Activated naive CD8-positive, alpha-beta T cell treated with anti-CD3 and anti-CD28 coated beads for 36 hours (primary cell): ENCODE data around the gene TCIRG1. TPM values are rescaled to one million over a fixed set of nuclear protein-coding genes. Genes with fewer than 3 reads are reported as not detected.

Experiments used
- DNase-seq: peaks from one replicate; pipeline ENCODE4 v3.0.0; 2021
- H3K27ac Mint-ChIP-seq: one replicate; pipeline ENCODE4 v1.8.0; 2022; ENCODE audit warnings: mild to moderate bottlenecking, moderate library complexity, mixed read lengths
- H3K27me3 Mint-ChIP-seq: one replicate; pipeline ENCODE4 v1.8.0; 2022; ENCODE audit warnings: mild to moderate bottlenecking, mixed read lengths
- H3K36me3 Mint-ChIP-seq: one replicate; pipeline ENCODE4 v1.8.0; 2021; ENCODE audit warnings: mild to moderate bottlenecking, mixed read lengths
- H3K4me1 Mint-ChIP-seq: one replicate; pipeline ENCODE4 v1.8.0; 2021; ENCODE audit warnings: mixed read lengths
- H3K4me3 Mint-ChIP-seq: one replicate; pipeline ENCODE4 v1.8.0; 2022; ENCODE audit warnings: mild to moderate bottlenecking, moderate library complexity, mixed read lengths
- H3K9me3 Mint-ChIP-seq: one replicate; pipeline ENCODE4 v1.8.0; 2022; ENCODE audit warnings: mixed read lengths
- total RNA-seq, 2 experiments: library from RNA; stranded (reverse); gene quantifications; one replicate each; pipeline ENCODE4 v1.2.3, GENCODE V29; 2021

The TCIRG1 gene
- total RNA-seq, 2 experiments from 2014 or later = 108 to 113 TPM

GRCh38 chr11:68065841-68066240, 27.0 kb downstream of the TCIRG1 start:
- no peak for DNase-seq
- Mint-ChIP-seq H3K4me1 (no peaks in the 10 kb centered on the region), H3K27ac (no peak overlapping the region), H3K9me3 (no peaks in the 10 kb centered on the region), H3K27me3 (no peaks in the 10 kb centered on the region), H3K4me3 (no peak overlapping the region), H3K36me3 (peaks cover 11% of the 10 kb centered on the region)

- no peak overlapping the region for H3K4me3 Mint-ChIP-seq
- H3K27me3 Mint-ChIP-seq = no peaks in the 10 kb centered on the region
- DNase-seq = no peak
- H3K36me3 Mint-ChIP-seq = peaks cover 9% of the 10 kb centered on the region
- H3K27ac Mint-ChIP-seq = no peak overlapping the region
- no peaks in the 10 kb centered on the region for H3K4me1 Mint-ChIP-seq
- H3K9me3 Mint-ChIP-seq = no peaks in the 10 kb centered on the region
Observed at GRCh38 chr11:68066742-68067141, 27.9 kb downstream of the TCIRG1 start.

GRCh38 chr11:68067991-68068390, 29.2 kb downstream of the TCIRG1 start:
- no peak for DNase-seq
- no peaks in the 10 kb centered on the region for H3K9me3 Mint-ChIP-seq
- no peaks in the 10 kb centered on the region for H3K27me3 Mint-ChIP-seq
- H3K4me3 Mint-ChIP-seq = no peak overlapping the region
- peaks cover 9% of the 10 kb centered on the region for H3K36me3 Mint-ChIP-seq
- H3K27ac Mint-ChIP-seq = no peak overlapping the region
- H3K4me1 Mint-ChIP-seq = no peaks in the 10 kb centered on the region

GRCh38 chr11:68071281-68072048, 32.6 kb downstream of the TCIRG1 start:
- peaks cover 4% of the 10 kb centered on the region for H3K36me3 Mint-ChIP-seq
- no peak overlapping the region for H3K4me3 Mint-ChIP-seq
- no peaks in the 10 kb centered on the region for H3K4me1 Mint-ChIP-seq
- no peak for DNase-seq
- no peak overlapping the region for H3K27ac Mint-ChIP-seq
- no peaks in the 10 kb centered on the region for H3K27me3 Mint-ChIP-seq
- no peaks in the 10 kb centered on the region for H3K9me3 Mint-ChIP-seq

- H3K9me3 Mint-ChIP-seq = no peaks in the 10 kb centered on the region
- no peaks in the 10 kb centered on the region for H3K4me1 Mint-ChIP-seq
- H3K27ac Mint-ChIP-seq = no peak overlapping the region
- no peak overlapping the region for H3K4me3 Mint-ChIP-seq
- no peaks in the 10 kb centered on the region for H3K36me3 Mint-ChIP-seq
- DNase-seq = no peak
- H3K27me3 Mint-ChIP-seq = no peaks in the 10 kb centered on the region
Observed at GRCh38 chr11:68074584-68075352, 35.9 kb downstream of the TCIRG1 start.

GRCh38 chr11:68076371-68077042, 37.7 kb downstream of the TCIRG1 start:
- no peaks in the 10 kb centered on the region for H3K36me3 Mint-ChIP-seq
- no peak overlapping the region for H3K4me3 Mint-ChIP-seq
- H3K9me3 Mint-ChIP-seq = no peaks in the 10 kb centered on the region
- no peak for DNase-seq
- H3K4me1 Mint-ChIP-seq = no peaks in the 10 kb centered on the region
- H3K27ac Mint-ChIP-seq = no peak overlapping the region
- no peaks in the 10 kb centered on the region for H3K27me3 Mint-ChIP-seq

GRCh38 chr11:68077617-68078582, 39.1 kb downstream of the TCIRG1 start:
- no peak for DNase-seq
- Mint-ChIP-seq H3K9me3 (no peaks in the 10 kb centered on the region), H3K4me1 (no peaks in the 10 kb centered on the region), H3K27ac (peak overlapping the region; percentile 13), H3K27me3 (no peaks in the 10 kb centered on the region), H3K36me3 (no peaks in the 10 kb centered on the region), H3K4me3 (no peak overlapping the region)

GRCh38 chr11:68080860-68081259, 42.0 kb downstream of the TCIRG1 start:
- Mint-ChIP-seq H3K4me1 (no peaks in the 10 kb centered on the region), H3K27me3 (no peaks in the 10 kb centered on the region), H3K9me3 (no peaks in the 10 kb centered on the region), H3K36me3 (no peaks in the 10 kb centered on the region), H3K4me3 (no peak overlapping the region), H3K27ac (no peak overlapping the region)
- no peak for DNase-seq

- Mint-ChIP-seq H3K27ac (no peak overlapping the region), H3K36me3 (no peaks in the 10 kb centered on the region), H3K27me3 (no peaks in the 10 kb centered on the region), H3K4me3 (no peak overlapping the region), H3K9me3 (no peaks in the 10 kb centered on the region), H3K4me1 (no peaks in the 10 kb centered on the region)
- no peak for DNase-seq
Observed at GRCh38 chr11:68081691-68082090, 42.9 kb downstream of the TCIRG1 start.

- Mint-ChIP-seq H3K4me1 (no peaks in the 10 kb centered on the region), H3K9me3 (no peaks in the 10 kb centered on the region), H3K4me3 (no peak overlapping the region), H3K27me3 (no peaks in the 10 kb centered on the region), H3K27ac (no peak overlapping the region), H3K36me3 (no peaks in the 10 kb centered on the region)
- no peak for DNase-seq
Observed at GRCh38 chr11:68082481-68082880, 43.7 kb downstream of the TCIRG1 start.

GRCh38 chr11:68083517-68083916, 44.7 kb downstream of the TCIRG1 start:
- H3K36me3 Mint-ChIP-seq = no peaks in the 10 kb centered on the region
- H3K27me3 Mint-ChIP-seq = no peaks in the 10 kb centered on the region
- no peak overlapping the region for H3K27ac Mint-ChIP-seq
- H3K4me3 Mint-ChIP-seq = no peak overlapping the region
- no peaks in the 10 kb centered on the region for H3K4me1 Mint-ChIP-seq
- no peak for DNase-seq
- no peaks in the 10 kb centered on the region for H3K9me3 Mint-ChIP-seq

- no peak for DNase-seq
- H3K4me1 Mint-ChIP-seq = peaks cover 7% of the 10 kb centered on the region
- H3K27ac Mint-ChIP-seq = no peak overlapping the region
- no peak overlapping the region for H3K4me3 Mint-ChIP-seq
- H3K36me3 Mint-ChIP-seq = no peaks in the 10 kb centered on the region
- H3K9me3 Mint-ChIP-seq = no peaks in the 10 kb centered on the region
- no peaks in the 10 kb centered on the region for H3K27me3 Mint-ChIP-seq
Observed at GRCh38 chr11:68089679-68090078, 50.9 kb downstream of the TCIRG1 start.

- no peak for DNase-seq
- no peak overlapping the region for H3K27ac Mint-ChIP-seq
- H3K27me3 Mint-ChIP-seq = no peaks in the 10 kb centered on the region
- H3K4me3 Mint-ChIP-seq = no peak overlapping the region
- H3K9me3 Mint-ChIP-seq = no peaks in the 10 kb centered on the region
- peaks cover 7% of the 10 kb centered on the region for H3K4me1 Mint-ChIP-seq
- H3K36me3 Mint-ChIP-seq = no peaks in the 10 kb centered on the region
Observed at GRCh38 chr11:68090287-68090686, 51.5 kb downstream of the TCIRG1 start.

GRCh38 chr11:68090706-68091105, 51.9 kb downstream of the TCIRG1 start:
- no peak overlapping the region for H3K4me3 Mint-ChIP-seq
- peaks cover 7% of the 10 kb centered on the region for H3K4me1 Mint-ChIP-seq
- no peaks in the 10 kb centered on the region for H3K36me3 Mint-ChIP-seq
- no peaks in the 10 kb centered on the region for H3K27me3 Mint-ChIP-seq
- no peak for DNase-seq
- H3K27ac Mint-ChIP-seq = no peak overlapping the region
- no peaks in the 10 kb centered on the region for H3K9me3 Mint-ChIP-seq
